GM21447 (cell line): ENCODE data around the gene HNRNPF.
A peak's percentile ranks its signal among the peaks of the same experiment; 100 is the strongest.
"Not testable (repeated sequence)": the region's sequence is repeated elsewhere in the genome, so short reads cannot be mapped to it uniquely, and the experiment has no call there.

Source experiments
- ATAC-seq: cut with Tn5 transposase; IDR thresholded peaks from one replicate; pipeline ENCODE4 v1.9.1; 2021; ENCODE audit not compliant: unreplicated experiment

HNRNPF gene

GRCh38 chr10:43396928-43397624, 11.9 kb downstream of the HNRNPF start:
- peak; percentile 82 for ATAC-seq

GRCh38 chr10:43396061-43396927, 12.7 kb downstream of the HNRNPF start:
- peak; percentile 47 for ATAC-seq

GRCh38 chr10:43395571-43396060, 13.4 kb downstream of the HNRNPF start:
- no peak for ATAC-seq

DNA sequence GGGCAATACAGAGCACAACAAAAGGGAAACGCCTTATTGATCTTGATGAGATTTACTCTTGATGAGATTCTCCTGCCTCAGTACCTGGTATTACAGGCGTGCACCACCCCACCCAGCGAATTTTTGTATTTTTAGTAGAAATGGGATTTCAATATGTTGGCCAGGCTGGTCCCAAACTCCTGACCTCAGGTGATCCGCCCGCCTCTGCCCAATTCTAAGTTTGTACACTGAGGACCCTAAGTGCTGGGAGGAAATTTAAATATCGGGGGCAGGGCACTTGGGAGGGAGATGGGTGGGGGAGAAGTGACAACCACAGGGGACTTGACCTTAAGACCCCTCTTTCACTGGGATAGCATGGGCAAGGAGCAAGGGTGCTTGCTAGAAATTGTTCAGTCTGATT, 14.1 kb downstream of the HNRNPF start:
- ATAC-seq: no peak

DNA sequence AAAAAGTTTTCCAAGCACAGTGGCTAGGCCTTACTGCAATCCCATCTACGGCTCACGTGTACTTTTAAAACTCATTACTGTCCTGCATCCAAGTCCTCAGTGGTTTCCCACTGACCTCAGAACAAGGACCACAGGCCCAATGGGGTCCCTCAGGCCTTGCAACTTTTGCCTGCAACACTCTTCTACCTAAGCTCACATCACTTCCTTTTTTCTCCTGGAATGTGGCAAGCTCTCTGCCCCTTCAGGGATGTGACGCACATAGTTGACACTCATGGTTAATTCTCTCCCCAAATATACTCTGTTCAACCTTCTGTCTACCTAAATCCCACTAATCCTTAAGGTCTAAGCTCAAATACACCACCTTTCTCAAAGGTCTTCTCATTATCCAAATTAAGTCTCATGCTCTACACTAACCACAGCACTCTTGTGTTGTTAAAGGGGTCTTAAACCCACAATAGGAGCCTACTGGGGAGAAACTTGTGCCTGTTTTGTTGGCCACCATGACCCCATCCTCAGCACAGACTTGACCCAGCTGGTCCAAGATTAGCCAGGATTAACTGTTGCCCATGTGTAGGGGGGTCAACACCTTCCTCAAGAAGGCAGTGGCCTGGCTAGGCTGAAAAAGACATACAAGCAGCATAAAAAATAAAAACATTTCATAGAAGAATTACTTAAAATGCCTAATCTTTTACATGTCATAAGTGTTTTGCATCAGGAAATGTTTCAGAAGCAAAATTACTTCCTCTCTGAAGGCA, 15.2 kb downstream of the HNRNPF start:
- ATAC-seq: no peak

DNA sequence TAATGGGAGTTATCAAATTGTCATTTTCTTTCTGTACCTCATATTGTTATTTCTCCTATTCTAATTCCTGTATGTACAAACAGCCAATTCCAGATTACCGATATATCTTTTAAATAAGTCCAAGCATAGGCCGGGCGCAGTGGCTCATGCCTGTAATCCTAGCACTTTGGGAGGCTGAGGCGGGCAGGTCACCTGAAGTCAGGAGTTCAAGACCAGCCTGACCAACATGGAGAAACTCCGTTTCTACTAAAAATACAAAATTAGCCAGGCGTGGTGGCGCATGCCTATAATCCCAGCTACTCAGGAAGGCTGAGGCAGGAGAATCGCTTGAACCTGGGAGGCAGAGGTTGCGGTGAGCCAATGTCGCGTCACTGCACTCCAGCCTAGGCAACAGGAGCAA, 15.8 kb downstream of the HNRNPF start:
- not testable (repeated sequence) for ATAC-seq

DNA sequence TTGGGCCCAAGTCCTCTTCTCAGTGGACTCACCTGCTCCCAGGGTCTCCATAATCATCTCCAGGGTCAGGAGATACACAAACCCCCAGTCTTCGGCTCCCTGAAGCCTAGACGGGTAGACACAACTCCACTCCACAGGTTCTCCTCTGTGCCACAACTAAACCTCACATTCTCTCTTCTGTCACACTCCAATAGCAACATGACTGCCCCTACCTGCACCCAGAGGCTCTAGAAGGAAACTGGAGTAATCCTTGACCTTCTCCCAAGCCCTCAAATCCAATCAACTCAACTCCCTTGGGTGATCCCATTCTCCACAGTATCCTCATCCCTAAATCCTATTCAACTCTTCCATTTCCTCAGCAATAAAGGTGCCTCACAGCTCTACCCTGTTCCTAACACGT, 16.2 kb downstream of the HNRNPF start:
- no peak for ATAC-seq

GRCh38 chr10:43391496-43391895, 17.5 kb downstream of the HNRNPF start:
- ATAC-seq: no peak

DNA sequence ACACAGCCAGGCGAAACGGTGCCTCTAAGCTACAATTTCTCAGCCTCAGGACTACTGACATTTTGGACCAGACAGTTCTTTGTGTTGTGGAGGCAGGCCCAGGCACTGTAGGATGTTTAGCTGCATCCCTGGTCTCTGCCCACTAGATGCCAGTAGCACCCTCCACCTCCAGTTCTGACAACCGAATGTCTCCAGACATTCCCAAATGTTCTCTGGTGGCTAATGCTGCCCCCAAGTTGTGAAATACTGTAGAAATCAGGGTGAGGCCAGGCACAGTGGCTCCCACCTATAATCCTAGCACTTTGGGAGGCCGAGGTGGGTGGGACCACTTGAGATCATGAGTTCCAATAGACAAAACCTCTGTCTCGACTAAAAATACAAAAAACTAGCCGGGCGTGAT, 18.2 kb downstream of the HNRNPF start:
- no peak for ATAC-seq

GRCh38 chr10:43390333-43390732, 18.7 kb downstream of the HNRNPF start:
- ATAC-seq: no peak

GRCh38 chr10:43389867-43390266, 19.1 kb downstream of the HNRNPF start:
- no peak for ATAC-seq

- no peak for ATAC-seq
Measured at GRCh38 chr10:43387678-43388032, 21.3 kb downstream of the HNRNPF start.

DNA sequence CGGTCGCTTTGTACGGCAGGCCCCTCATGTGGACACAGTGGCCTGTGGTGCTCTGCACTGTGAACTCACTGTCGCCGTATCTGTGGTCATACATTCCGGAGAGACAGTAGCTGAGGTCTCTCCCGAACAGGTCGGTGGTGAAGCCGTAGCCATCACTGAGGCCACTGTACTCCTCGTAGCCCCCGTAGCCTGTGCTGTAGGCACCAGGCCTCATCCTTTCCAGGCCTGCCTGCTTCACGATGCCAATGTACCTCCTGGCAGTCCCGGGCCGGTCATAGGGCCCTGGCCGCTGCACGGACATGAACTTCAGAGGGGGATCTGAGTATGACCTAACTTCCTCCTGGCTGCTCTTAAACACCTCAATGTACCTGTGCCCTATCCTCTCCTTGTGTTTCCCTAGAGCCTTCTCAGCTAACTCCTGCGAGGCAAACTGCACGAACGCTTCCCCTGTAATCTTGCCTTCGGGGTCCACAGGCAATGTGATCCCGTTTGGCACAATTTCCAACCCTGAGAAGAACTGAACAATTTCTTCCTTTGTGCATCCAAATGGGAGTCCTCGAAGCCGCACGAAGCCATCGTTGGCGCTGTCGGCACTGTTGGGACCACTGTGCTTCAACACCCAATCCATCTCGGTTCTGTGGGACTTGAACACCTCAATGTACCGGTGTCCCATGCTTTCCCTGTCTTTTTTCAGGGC, 21.9 kb downstream of the HNRNPF start:
- ATAC-seq: no peak

DNA sequence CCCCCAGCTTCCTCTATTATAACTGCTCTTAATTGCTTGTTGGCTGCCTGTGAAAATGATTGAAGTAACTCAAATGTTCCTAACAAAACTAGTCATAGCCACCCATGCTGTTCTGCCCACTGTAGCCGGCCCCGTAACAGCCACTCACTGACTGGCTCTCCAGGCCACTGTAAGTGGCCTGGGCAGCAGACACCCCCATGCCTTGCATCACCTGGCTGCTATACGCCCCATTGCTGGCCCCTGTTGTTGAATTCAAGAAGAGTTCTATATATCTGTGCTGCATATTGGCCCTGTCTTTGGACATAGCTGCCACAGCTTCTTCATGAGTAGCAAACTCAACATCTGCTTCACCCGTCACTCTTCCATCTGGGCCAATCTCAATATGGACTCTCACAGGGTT, 22.4 kb downstream of the HNRNPF start:
- ATAC-seq: no peak

GRCh38 chr10:43385412-43386004, 23.5 kb downstream of the HNRNPF start:
- no peak for ATAC-seq

DNA sequence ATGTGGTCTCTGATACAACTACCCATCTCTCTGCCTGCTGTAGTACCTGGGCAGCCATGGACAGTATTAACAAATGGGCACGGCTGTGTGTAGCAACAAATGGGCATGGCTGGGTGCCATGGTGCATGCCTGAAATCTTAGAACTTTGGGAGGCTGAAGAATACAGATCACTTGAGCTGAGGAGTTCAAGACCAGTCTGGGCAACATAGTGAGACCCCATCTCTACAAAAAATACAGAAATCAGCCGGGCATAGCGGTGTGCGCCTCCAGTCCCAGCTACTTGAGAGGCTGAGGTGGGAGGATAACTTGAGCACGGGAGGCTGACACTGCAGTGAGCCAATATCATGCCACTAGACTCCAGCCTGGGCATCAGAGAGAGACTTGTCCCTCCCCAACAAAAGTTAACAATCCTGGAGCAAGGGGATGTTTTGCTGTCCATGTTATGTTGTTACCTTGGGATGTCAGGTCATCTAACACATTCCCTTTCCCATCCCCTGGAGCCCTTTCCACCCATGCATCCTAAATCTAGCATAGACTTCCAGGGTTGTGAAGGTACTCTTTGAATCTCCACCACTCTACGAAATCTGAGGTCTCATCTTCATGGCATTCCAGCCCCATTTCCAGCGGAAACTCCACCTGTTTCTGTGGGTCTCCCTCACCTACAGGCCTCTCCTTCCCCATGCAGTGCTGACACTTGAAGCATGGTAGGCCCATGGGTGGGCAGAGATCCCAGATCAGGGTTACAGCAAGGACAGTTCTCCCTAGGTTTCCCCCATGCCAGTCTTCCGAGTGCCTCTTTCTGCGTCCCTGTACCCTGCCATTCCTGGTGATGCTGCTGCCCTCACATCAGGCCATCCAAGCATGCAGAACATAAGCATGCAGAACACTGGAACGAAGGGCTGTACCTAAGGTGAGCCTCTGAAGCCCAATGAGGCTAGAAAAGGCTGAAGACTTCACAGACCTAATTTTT, 24.4 kb downstream of the HNRNPF start:
- ATAC-seq: no peak

GRCh38 chr10:43383204-43383971, 25.6 kb downstream of the HNRNPF start:
- no peak for ATAC-seq

GRCh38 chr10:43380610-43381222, 28.3 kb downstream of the HNRNPF start:
- no peak for ATAC-seq
